MCF 10A (cell line): Measurements from ENCODE around the gene ACOT7. TPM values are rescaled to one million over a fixed set of nuclear protein-coding genes. Genes with fewer than 3 reads are reported as not detected.
"Not testable (repeated sequence)": the region's sequence is repeated elsewhere in the genome, so short reads cannot be mapped to it uniquely, and the experiment has no call there.

ENCODE experiments used
- BruUV-seq: library from RNA; stranded (reverse); fragments of 400-500 nt; replicated peaks from 2 replicates; lab custom pipeline; 2021; lab: Mats Ljungman, UMichigan
- CTCF ChIA-PET: fragments of 300-600 bp; sonication (Branson Sonifier 250); formaldehyde crosslinking; extraction: SDS; loops from one replicate; lab custom pipeline; 2021; ENCODE audit warnings: antibody characterized with exemption, inconsistent platforms; lab: Yijun Ruan, JAX
- POLR2A ChIA-PET: fragments of 300-600, 350-650 bp; sonication (Branson Sonifier 250); formaldehyde crosslinking; extraction: SDS; loops from one replicate; lab custom pipeline; 2020; ENCODE audit warnings: antibody characterized with exemption, inconsistent platforms; lab: Yijun Ruan, JAX
- DNase-seq: peaks from one replicate; pipeline ENCODE4 v3.0.0-alpha.2; 2018; ENCODE audit not compliant: unreplicated experiment
- H3K27ac Mint-ChIP-seq: one replicate; pipeline ENCODE4 v1.8.0; 2022; ENCODE audit warnings: mild to moderate bottlenecking, low read depth, mixed read lengths; ENCODE audit not compliant: unreplicated experiment
- H3K27me3 Mint-ChIP-seq: one replicate; pipeline ENCODE4 v1.8.0; 2022; ENCODE audit warnings: mixed read lengths; ENCODE audit not compliant: insufficient read depth, unreplicated experiment
- H3K36me3 Mint-ChIP-seq: one replicate; pipeline ENCODE4 v1.8.0; 2022; ENCODE audit warnings: mild to moderate bottlenecking, moderate library complexity, mixed read lengths; ENCODE audit not compliant: insufficient read depth, unreplicated experiment
- H3K4me1 Mint-ChIP-seq: one replicate; pipeline ENCODE4 v1.8.0; 2022; ENCODE audit warnings: mixed read lengths; ENCODE audit not compliant: insufficient read depth, unreplicated experiment
- H3K4me3 Mint-ChIP-seq: one replicate; pipeline ENCODE4 v1.8.0; 2022; ENCODE audit warnings: mild to moderate bottlenecking, moderate library complexity, mixed read lengths; ENCODE audit not compliant: unreplicated experiment
- H3K9me3 Mint-ChIP-seq: one replicate; pipeline ENCODE4 v1.8.0; 2022; ENCODE audit warnings: mixed read lengths; ENCODE audit not compliant: unreplicated experiment
- CTCF ChIP-seq: fragments of 200-600 bp; IDR thresholded peaks from one replicate; pipeline ENCODE4 v1.8.0; 2022; ENCODE audit warnings: antibody characterized with exemption, mild to moderate bottlenecking; ENCODE audit not compliant: unreplicated experiment
- intact Hi-C: fragments of 100-400 bp; cut with micrococcal nuclease; formaldehyde crosslinking; loops from 2 replicates; pipeline ENCODE4 v1.14.1; 2022
- total RNA-seq: library from RNA; stranded (reverse); gene quantifications from 2 replicates; pipeline ENCODE4 v1.2.3, GENCODE V29; 2022

Gene ACOT7
- total RNA-seq, 1 experiment from 2014 or later = 117 TPM

- TF ChIP-seq CTCF = no peak
- H3K27me3 Mint-ChIP-seq = no peaks in the 10 kb centered on the region
- DNase-seq = no peak
- ChIA-PET CTCF (interaction anchor here (0.6 to 7.2 kb wide), 2 partner anchors 14 to 68 kb away, joined by 3 to 118 read pairs; partner anchors contain the start of gene HES2), POLR2A (no interaction called here)
- peaks cover 13% of the 10 kb centered on the region for H3K4me1 Mint-ChIP-seq
- no peak overlapping the region for H3K27ac Mint-ChIP-seq
- intact Hi-C loops = no loop called here
- no peaks in the 10 kb centered on the region for H3K9me3 Mint-ChIP-seq
- H3K36me3 Mint-ChIP-seq = no peaks in the 10 kb centered on the region
- no peak overlapping the region for H3K4me3 Mint-ChIP-seq
- no TSS peak for BruUV-seq
Measured at GRCh38 chr1:6435129-6435528, 41.6 kb upstream of the ACOT7 start.

- no peak for TF ChIP-seq CTCF
- H3K9me3 Mint-ChIP-seq = no peaks in the 10 kb centered on the region
- no peak overlapping the region for H3K4me3 Mint-ChIP-seq
- no peaks in the 10 kb centered on the region for H3K27me3 Mint-ChIP-seq
- POLR2A ChIA-PET = no interaction called here
- no peak overlapping the region for H3K27ac Mint-ChIP-seq
- CTCF ChIA-PET = interaction anchor here (0.8 to 7.2 kb wide), 2 partner anchors 13 to 21 kb away, joined by 4 to 118 read pairs; partner anchors contain the start of gene HES2
- no peaks in the 10 kb centered on the region for H3K36me3 Mint-ChIP-seq
- peaks cover 9% of the 10 kb centered on the region for H3K4me1 Mint-ChIP-seq
- no TSS peak for BruUV-seq
- no peak for DNase-seq
- intact Hi-C loops = no loop called here
Measured at GRCh38 chr1:6434186-6434585, 40.6 kb upstream of the ACOT7 start.

- H3K27ac Mint-ChIP-seq, H3K4me3 Mint-ChIP-seq, intact Hi-C loops, H3K9me3 Mint-ChIP-seq, H3K4me1 Mint-ChIP-seq, DNase-seq, H3K36me3 Mint-ChIP-seq, POLR2A ChIA-PET, BruUV-seq, H3K27me3 Mint-ChIP-seq: not testable (repeated sequence)
- CTCF ChIA-PET = interaction anchor here (0.5 to 1.6 kb wide), 5 partner anchors 9 to 378 kb away, joined by 3 to 4 read pairs (median 3); no protein-coding TSS in a partner anchor
Measured at GRCh38 chr1:6431645-6432579, 38.3 kb upstream of the ACOT7 start.

- H3K36me3 Mint-ChIP-seq, BruUV-seq, DNase-seq, H3K27me3 Mint-ChIP-seq, H3K27ac Mint-ChIP-seq, intact Hi-C loops, H3K4me3 Mint-ChIP-seq, H3K4me1 Mint-ChIP-seq, H3K9me3 Mint-ChIP-seq: not testable (repeated sequence)
- CTCF ChIA-PET = interaction anchor here (0.6 to 1.1 kb wide), 4 partner anchors 15 to 81 kb away, joined by 3 to 9 read pairs (median 4); no protein-coding TSS in a partner anchor
- POLR2A ChIA-PET = interaction anchor here (0.7 kb wide), 1 partner anchor 9 kb away, joined by 3 read pairs; no protein-coding TSS in a partner anchor
Measured at GRCh38 chr1:6429660-6430411, 36.3 kb upstream of the ACOT7 start.

GRCh38 chr1:6428453-6428852 is 34.9 kb upstream of the ACOT7 start:
- H3K27ac Mint-ChIP-seq, H3K4me3 Mint-ChIP-seq, H3K9me3 Mint-ChIP-seq, BruUV-seq, H3K27me3 Mint-ChIP-seq, intact Hi-C loops, DNase-seq, H3K36me3 Mint-ChIP-seq: not testable (repeated sequence)
- ChIA-PET POLR2A (interaction anchor here (0.6 to 2.4 kb wide), 7 partner anchors 9 to 98 kb away, joined by 3 to 10 read pairs (median 3); no protein-coding TSS in a partner anchor), CTCF (interaction anchor here (0.6 to 1.9 kb wide), 3 partner anchors 10 to 181 kb away, joined by 3 to 11 read pairs (median 3); no protein-coding TSS in a partner anchor)
- H3K4me1 Mint-ChIP-seq = peaks cover 13% of the 10 kb centered on the region
